Gastrocnemius medialis (tissue), 4 donors: ENCODE measurements around the gene TNFSF18. TPM values are rescaled to one million over a fixed set of nuclear protein-coding genes. Genes with fewer than 3 reads are reported as not detected.
"Not testable (repeated sequence)": the region's sequence is repeated elsewhere in the genome, so short reads cannot be mapped to it uniquely, and the experiment has no call there.

Experiments used
- ATAC-seq, 2 donors: fragments of 150-250 bp; one replicate each; pipeline ENCODE4 v1.9.1; 2016
- DNase-seq, 2 donors: peaks; one replicate each; pipeline ENCODE4 v3.0.0-alpha.2; 2019
- H3K27ac ChIP-seq, 4 donors: fragments of 200-600 bp; sonication (generic); 1 replicate in 1 of 4; 2 replicates in 3 of 4; pipeline ENCODE4 v1.5.1; 2016 to 2018; ENCODE audit warnings: mild to moderate bottlenecking in 2 of 4, moderate library complexity in 1 of 4
- H3K27me3 ChIP-seq, 3 donors: fragments of 200-600 bp; sonication (generic) in 2 of 3; 1 replicate in 1 of 3; 2 replicates in 2 of 3; pipeline versions ENCODE4 v1.5.1 to v1.6.0; 2016 to 2019; ENCODE audit warnings: mild to moderate bottlenecking in 1 of 3, moderate library complexity in 1 of 3
- H3K36me3 ChIP-seq, 2 donors: fragments of 200-600 bp; sonication (generic) in 1 of 2; one replicate each; pipeline ENCODE4 v1.5.1; 2017 to 2018
- H3K4me1 ChIP-seq, 2 donors: fragments of 200-600 bp; sonication (generic) in 1 of 2; one replicate each; pipeline ENCODE4 v1.5.1; 2016 to 2017; ENCODE audit warnings: mild to moderate bottlenecking in 2 of 2
- H3K4me3 ChIP-seq, 4 donors: fragments of 200-600 bp; sonication (generic) in 3 of 4; 1 replicate in 1 of 4; 2 replicates in 3 of 4; pipeline ENCODE4 v1.5.1; 2016 to 2019; ENCODE audit warnings: mild to moderate bottlenecking in 2 of 4
- H3K9me3 ChIP-seq, 3 donors: fragments of 200-600 bp; sonication (generic) in 2 of 3; 1 replicate in 1 of 3; 2 replicates in 2 of 3; pipeline ENCODE4 v1.5.1; 2016 to 2019
- CTCF ChIP-seq, 5 experiments: fragments of 450-650 bp in 3 of 5; fragments of 200-600 bp in 2 of 5; sonication (generic) in 2 of 5; IDR thresholded peaks in 4 of 5; conservative IDR thresholded peaks in 1 of 5; 1 replicate in 4 of 5; 2 replicates in 1 of 5; pipeline ENCODE4 v1.5.1; 2016 to 2019; ENCODE audit warnings: antibody characterized with exemption in 5 of 5, mild to moderate bottlenecking in 3 of 5, moderate library complexity in 3 of 5
- POLR2A ChIP-seq, 2 donors: fragments of 450-650 bp; IDR thresholded peaks; one replicate each; pipeline ENCODE4 v1.6.1; 2017; ENCODE audit warnings: antibody characterized with exemption in 2 of 2, mild to moderate bottlenecking in 2 of 2, moderate library complexity in 2 of 2
- in situ Hi-C, 4 donors: fragments of 200-750 bp; cut with MboI; loops; one replicate each; pipeline versions ENCODE4 v1.15.0 to v1.8.0; 2017; ENCODE audit warnings: low sequenced_read_pairs in 4 of 4
- intact Hi-C: fragments of 100-400 bp; cut with DNase I; formaldehyde crosslinking; loops from one replicate; pipeline ENCODE4 v1.15.1; 2023; ENCODE audit warnings: low total_unique reads
- total RNA-seq, 4 donors: library from RNA; depleted of rRNA; stranded (reverse); fragments of >200 nt; gene quantifications; one replicate each; pipeline versions ENCODE4 v1.1.0 to v1.2.3, GENCODE V29; 2016

Gene TNFSF18
- total RNA-seq, 4 donors from 2014 or later = not detected

GRCh38 chr1:173094541-173094940 lies 43.8 kb upstream of the TNFSF18 start:
- intact Hi-C loops (no loop called here), in situ Hi-C loops (no loop called here)
- DNase-seq = no peak
- Histone ChIP-seq H3K36me3 (no peaks in the 10 kb centered on the region), H3K4me1 (no peaks in the 10 kb centered on the region), H3K4me3 (no peak overlapping the region), H3K9me3 (no peaks in the 10 kb centered on the region), H3K27ac (no peak overlapping the region), H3K27me3 (no peaks in the 10 kb centered on the region)
- no peak for ATAC-seq
- no peak for TF ChIP-seq POLR2A (IDR thresholded peaks at IDR 0.05)
- no peak for TF ChIP-seq CTCF (IDR thresholded peaks at IDR 0.05 in 4 of 5, conservative IDR thresholded peaks at IDR 0.05 in 1 of 5)

GRCh38 chr1:173093691-173094445 lies 43.1 kb upstream of the TNFSF18 start:
- DNase-seq (no peak), ATAC-seq (no peak)
- TF ChIP-seq POLR2A (IDR thresholded peaks at IDR 0.05) (no peak), CTCF (IDR thresholded peaks at IDR 0.05 in 4 of 5, conservative IDR thresholded peaks at IDR 0.05 in 1 of 5) (no peak)
- H3K9me3 ChIP-seq = no peaks in the 10 kb centered on the region
- H3K27ac ChIP-seq = no peak overlapping the region
- intact Hi-C loops (no loop called here), in situ Hi-C loops (no loop called here)
- no peaks in the 10 kb centered on the region for H3K4me1 ChIP-seq
- no peaks in the 10 kb centered on the region for H3K36me3 ChIP-seq
- no peak overlapping the region for H3K4me3 ChIP-seq
- no peaks in the 10 kb centered on the region for H3K27me3 ChIP-seq

GRCh38 chr1:173084292-173084691 lies 33.6 kb upstream of the TNFSF18 start:
- intact Hi-C loops = no loop called here
- DNase-seq = no peak
- Histone ChIP-seq H3K9me3 (no peaks in the 10 kb centered on the region), H3K4me1 (no peaks in the 10 kb centered on the region), H3K27ac (no peak overlapping the region), H3K4me3 (no peak overlapping the region), H3K36me3 (no peaks in the 10 kb centered on the region), H3K27me3 (no peaks in the 10 kb centered on the region)
- ATAC-seq = no peak
- in situ Hi-C loops = no loop called here
- TF ChIP-seq CTCF (IDR thresholded peaks at IDR 0.05 in 4 of 5, conservative IDR thresholded peaks at IDR 0.05 in 1 of 5) (no peak), POLR2A (IDR thresholded peaks at IDR 0.05) (no peak)

- intact Hi-C loops = no loop called here
- no peak for TF ChIP-seq POLR2A (IDR thresholded peaks at IDR 0.05)
- TF ChIP-seq CTCF (IDR thresholded peaks at IDR 0.05 in 4 of 5, conservative IDR thresholded peaks at IDR 0.05 in 1 of 5) = no peak
Measured at GRCh38 chr1:173082913-173083312, 32.2 kb upstream of the TNFSF18 start.

GRCh38 chr1:173074217-173074616 lies 23.5 kb upstream of the TNFSF18 start:
- H3K4me3 ChIP-seq, H3K27ac ChIP-seq, H3K9me3 ChIP-seq, DNase-seq, ATAC-seq, H3K27me3 ChIP-seq, H3K4me1 ChIP-seq, in situ Hi-C loops, H3K36me3 ChIP-seq, intact Hi-C loops: not testable (repeated sequence)

More at GRCh38 chr1:173082913-173083312, 32.2 kb upstream of the TNFSF18 start:
- H3K27ac ChIP-seq = no peak overlapping the region
- no peaks in the 10 kb centered on the region for H3K4me1 ChIP-seq
- H3K27me3 ChIP-seq = no peaks in the 10 kb centered on the region
- in situ Hi-C loops = no loop called here
- H3K36me3 ChIP-seq = no peaks in the 10 kb centered on the region
- no peak overlapping the region for H3K4me3 ChIP-seq
- DNase-seq (no peak), ATAC-seq (no peak)
- no peaks in the 10 kb centered on the region for H3K9me3 ChIP-seq
